Chondrocyte (in vitro differentiated cells): ENCODE results near the gene ELOVL1. TPM values are rescaled to one million over a fixed set of nuclear protein-coding genes. Genes with fewer than 3 reads are reported as not detected.

Source experiments
- DNase-seq: peaks from one replicate; pipeline ENCODE4 v3.0.0; 2021; ENCODE audit warnings: mixed read lengths, low spot score
- H3K27ac Mint-ChIP-seq: one replicate; pipeline ENCODE4 v1.8.0; 2021; ENCODE audit warnings: mild to moderate bottlenecking, moderate library complexity, mixed read lengths; ENCODE audit not compliant: unreplicated experiment
- H3K27me3 Mint-ChIP-seq: 2 replicates; pipeline ENCODE4 v1.8.0; 2021; ENCODE audit warnings: low read depth, mixed read lengths
- H3K36me3 Mint-ChIP-seq: 2 replicates; pipeline ENCODE4 v1.8.0; 2021; ENCODE audit warnings: low read depth, mixed read lengths
- H3K4me1 Mint-ChIP-seq: 2 replicates; pipeline ENCODE4 v1.8.0; 2021; ENCODE audit warnings: low read depth, mild to moderate bottlenecking, mixed read lengths
- H3K4me3 Mint-ChIP-seq: one replicate; pipeline ENCODE4 v1.8.0; 2021; ENCODE audit warnings: mild to moderate bottlenecking, moderate library complexity, mixed read lengths; ENCODE audit not compliant: unreplicated experiment
- H3K9me3 Mint-ChIP-seq: 2 replicates; pipeline ENCODE4 v1.8.0; 2021; ENCODE audit warnings: low read depth, mixed read lengths
- CTCF ChIP-seq: fragments of 200-600 bp; sonication (generic); IDR thresholded peaks from 2 replicates; pipeline ENCODE4 v1.5.0; 2021; ENCODE audit warnings: antibody characterized with exemption, mild to moderate bottlenecking, moderate library complexity
- total RNA-seq: library from RNA; stranded (reverse); gene quantifications from 3 replicates; pipeline ENCODE4 v1.2.1, GENCODE V29; 2021

ELOVL1 gene
- total RNA-seq, 1 donor from 2014 or later: 103 TPM

GRCh38 chr1:43325381-43325780 lies 42.4 kb downstream of the ELOVL1 start:
- no peak for TF ChIP-seq CTCF
- H3K9me3 Mint-ChIP-seq: peaks cover 29% of the 10 kb centered on the region
- H3K4me1 Mint-ChIP-seq: peaks cover 8% of the 10 kb centered on the region
- no peak overlapping the region for H3K27ac Mint-ChIP-seq
- no peak for DNase-seq
- peaks cover 4% of the 10 kb centered on the region for H3K36me3 Mint-ChIP-seq
- H3K27me3 Mint-ChIP-seq: no peaks in the 10 kb centered on the region
- no peak overlapping the region for H3K4me3 Mint-ChIP-seq

GRCh38 chr1:43324810-43325209 lies 43.0 kb downstream of the ELOVL1 start:
- peaks cover 2% of the 10 kb centered on the region for H3K4me1 Mint-ChIP-seq
- peaks cover 29% of the 10 kb centered on the region for H3K9me3 Mint-ChIP-seq
- H3K36me3 Mint-ChIP-seq: peaks cover 4% of the 10 kb centered on the region
- no peak overlapping the region for H3K27ac Mint-ChIP-seq
- H3K27me3 Mint-ChIP-seq: no peaks in the 10 kb centered on the region
- TF ChIP-seq CTCF: no peak
- no peak overlapping the region for H3K4me3 Mint-ChIP-seq
- no peak for DNase-seq

- Mint-ChIP-seq H3K36me3 (peaks cover 4% of the 10 kb centered on the region), H3K9me3 (peaks cover 22% of the 10 kb centered on the region), H3K4me1 (no peaks in the 10 kb centered on the region), H3K4me3 (no peak overlapping the region), H3K27ac (no peak overlapping the region), H3K27me3 (no peaks in the 10 kb centered on the region)
- TF ChIP-seq CTCF: no peak
- no peak for DNase-seq
Measured at GRCh38 chr1:43322506-43322905, 45.3 kb downstream of the ELOVL1 start.

- TF ChIP-seq CTCF: no peak
- no peak for DNase-seq
- H3K4me3 Mint-ChIP-seq: no peak overlapping the region
- H3K36me3 Mint-ChIP-seq: peaks cover 4% of the 10 kb centered on the region
- H3K27ac Mint-ChIP-seq: no peak overlapping the region
- no peaks in the 10 kb centered on the region for H3K27me3 Mint-ChIP-seq
- no peaks in the 10 kb centered on the region for H3K4me1 Mint-ChIP-seq
- peaks cover 17% of the 10 kb centered on the region for H3K9me3 Mint-ChIP-seq
Measured at GRCh38 chr1:43321331-43321891, 46.4 kb downstream of the ELOVL1 start.

GRCh38 chr1:43319766-43320165 lies 48.0 kb downstream of the ELOVL1 start:
- Mint-ChIP-seq H3K36me3 (no peaks in the 10 kb centered on the region), H3K4me1 (no peaks in the 10 kb centered on the region), H3K4me3 (no peak overlapping the region), H3K27ac (no peak overlapping the region), H3K9me3 (peaks cover 6% of the 10 kb centered on the region), H3K27me3 (no peaks in the 10 kb centered on the region)
- no peak for TF ChIP-seq CTCF
- DNase-seq: no peak
